ENCODE data around the gene ADAMTS14. TPM values are rescaled to one million over a fixed set of nuclear protein-coding genes. Genes with fewer than 3 reads are reported as not detected.

ADAMTS14 gene
- total RNA-seq, 8 experiments from 2014 or later = 0.05 to 1.9 (median 0.50) TPM

- WGBS, 10 experiments = 17 to 96% (median 80%) methylated on average over 1 to 3 of the region's 4 CpGs; no CpG with 5 or more reads in 7 of the 10 experiments
- H3K27ac ChIP-seq = no peak within 1 kb of the TSS
- H3K4me3 ChIP-seq = no peak within 1 kb of the TSS
- in situ Hi-C loops (cut with MboI; ENCODE audit: low pct_unique_long_range_greater_than_20kb in 2 of 9, low sequenced_read_pairs in 9 of 9, unreplicated experiment in 9 of 9) = no loop called here
- H3K4me1 ChIP-seq (replicated peaks in 1 of 2) = no peaks in the 10 kb centered on the region
- no peak for ATAC-seq (replicated peaks in 6 of 8)
These were observed 112.9 kb downstream of the ADAMTS14 start, which contains the start of gene TBATA for GRCh38 chr10:70785190-70785589. TBATA (minus strand) TSS chr10:70785377; CDS start chr10:70783379, 1,998 bp downstream.

- in situ Hi-C loops (cut with MboI; ENCODE audit: low pct_unique_long_range_greater_than_20kb in 2 of 9, low sequenced_read_pairs in 9 of 9, unreplicated experiment in 9 of 9) = no loop called here
- peak in 3 of 8 experiments; percentile 45 to 76 (median 59) for ATAC-seq (replicated peaks in 6 of 8)
- 0 to 70% (median 45%) methylated on average over 1 to 5 of the region's 5 CpGs; no CpG with 5 or more reads in 4 of the 10 experiments for WGBS, 10 experiments
- H3K4me1 ChIP-seq (replicated peaks in 1 of 2) = no peaks in the 10 kb centered on the region
- no peak overlapping the region for H3K27ac ChIP-seq
- no peak overlapping the region for H3K4me3 ChIP-seq
These were observed 114.6 kb downstream of the ADAMTS14 start for GRCh38 chr10:70786799-70787415.

DNA sequence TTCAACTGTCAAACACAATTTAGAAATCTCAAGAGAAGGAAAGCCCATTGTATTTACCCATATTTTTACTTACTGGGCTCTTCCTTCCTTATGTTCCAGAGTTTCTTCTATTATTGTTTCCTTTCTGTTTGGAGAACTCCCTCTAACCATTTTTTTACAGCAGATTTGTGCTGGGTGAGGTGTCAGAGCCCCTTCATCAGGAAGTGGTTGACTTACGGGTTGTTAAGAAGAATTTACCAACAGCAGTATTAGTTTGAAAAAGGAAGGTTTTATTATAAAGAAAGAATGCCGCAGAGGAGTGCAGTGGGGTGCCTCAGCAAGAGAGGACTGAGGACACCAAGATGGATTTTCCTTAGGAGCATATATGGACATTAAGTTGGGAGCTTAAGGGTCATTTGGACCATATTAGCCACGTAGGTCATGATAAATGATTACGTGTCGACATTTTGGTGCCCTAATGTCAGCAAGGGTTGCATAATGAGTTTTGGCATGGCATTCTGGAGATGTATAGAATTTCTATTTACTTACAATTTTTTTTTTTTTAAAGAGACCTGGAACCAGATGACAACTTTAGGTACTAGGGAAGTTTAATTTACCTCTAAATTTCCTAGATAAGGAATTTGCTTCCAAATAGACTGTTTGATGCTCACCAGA, 119.2 kb downstream of the ADAMTS14 start:
- no peak overlapping the region for H3K4me3 ChIP-seq
- no peak overlapping the region for H3K27ac ChIP-seq
- H3K4me1 ChIP-seq (replicated peaks in 1 of 2) = no peaks in the 10 kb centered on the region
- in situ Hi-C loops (cut with MboI; ENCODE audit: low pct_unique_long_range_greater_than_20kb in 2 of 9, low sequenced_read_pairs in 9 of 9, unreplicated experiment in 9 of 9) = no loop called here
- WGBS, 10 experiments = 71 to 94% (median 73%) methylated on average over 1 to 5 of the region's 5 CpGs; no CpG with 5 or more reads in 1 of the 10 experiments
- ATAC-seq (replicated peaks in 6 of 8) = no peak

DNA sequence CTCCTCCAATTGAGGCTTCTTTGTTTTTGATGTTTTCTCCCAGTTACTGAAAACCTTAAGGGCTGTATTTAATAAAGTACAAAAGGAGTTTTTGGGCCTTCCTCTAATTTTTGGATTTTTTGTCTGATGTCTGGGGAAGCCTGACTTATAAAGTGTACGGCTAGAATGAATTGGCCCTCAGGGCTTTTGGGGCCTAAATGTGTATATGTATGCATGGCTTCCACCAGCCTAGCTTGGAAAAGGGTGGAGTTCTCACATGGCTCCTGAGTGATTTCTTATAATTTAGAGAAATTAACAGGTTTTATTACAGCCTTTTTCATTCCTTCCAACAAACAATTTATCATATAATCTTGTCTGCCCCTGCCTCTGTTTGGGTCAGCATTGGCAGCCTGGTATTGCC, 123.3 kb downstream of the ADAMTS14 start:
- in situ Hi-C loops (cut with MboI; ENCODE audit: low pct_unique_long_range_greater_than_20kb in 2 of 9, low sequenced_read_pairs in 9 of 9, unreplicated experiment in 9 of 9) = no loop called here
- peak in 3 of 8 experiments; percentile 69 to 74 (median 69) for ATAC-seq (replicated peaks in 6 of 8)
- 0 to 100% (median 14%) methylated on average over 1 of the region's 1 CpG; no CpG with 5 or more reads in 5 of the 10 experiments for whole genome bisulfite sequencing, 10 experiments
- Histone ChIP-seq H3K4me3 (no peak overlapping the region), H3K27ac (no peak overlapping the region), H3K4me1 (replicated peaks in 1 of 2) (no peaks in the 10 kb centered on the region)

GRCh38 chr10:70797840-70798239, 125.5 kb downstream of the ADAMTS14 start:
- in situ Hi-C loops (cut with MboI; ENCODE audit: low pct_unique_long_range_greater_than_20kb in 2 of 9, low sequenced_read_pairs in 9 of 9, unreplicated experiment in 9 of 9) = no loop called here
- Histone ChIP-seq H3K27ac (no peak overlapping the region), H3K4me1 (replicated peaks in 1 of 2) (no peaks in the 10 kb centered on the region), H3K4me3 (no peak overlapping the region)
- ATAC-seq (replicated peaks in 6 of 8) = peak in 1 of 8 experiments; percentile 39
- 66 to 89% (median 78%) methylated on average over 1 to 6 of the region's 7 CpGs; no CpG with 5 or more reads in 5 of the 10 experiments for WGBS, 10 experiments

DNA sequence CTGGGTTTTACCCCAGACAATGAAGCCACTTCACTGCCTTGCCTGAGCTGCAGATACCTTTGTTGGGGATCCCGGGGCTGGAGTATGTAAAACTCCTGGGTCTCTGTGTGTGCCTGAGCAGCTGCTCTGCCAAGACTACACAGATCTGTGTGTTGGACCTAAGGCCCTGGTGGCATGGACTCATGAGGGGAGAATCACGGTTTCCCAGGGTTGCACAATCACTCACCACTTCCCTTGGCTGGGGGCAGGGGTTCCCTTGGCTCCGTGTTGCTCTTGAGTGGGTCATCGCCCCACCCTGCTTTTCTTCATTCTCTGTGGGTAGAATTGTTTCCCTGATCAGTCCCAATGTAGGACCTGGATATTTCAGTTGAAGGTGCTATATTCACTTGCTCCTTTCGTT, 126.8 kb downstream of the ADAMTS14 start:
- WGBS, 10 experiments = 43 to 100% (median 81%) methylated on average over 1 to 4 of the region's 5 CpGs; no CpG with 5 or more reads in 2 of the 10 experiments
- H3K4me1 ChIP-seq (replicated peaks in 1 of 2) = no peaks in the 10 kb centered on the region
- ATAC-seq (replicated peaks in 6 of 8) = no peak
- no peak overlapping the region for H3K4me3 ChIP-seq
- in situ Hi-C loops (cut with MboI; ENCODE audit: low pct_unique_long_range_greater_than_20kb in 2 of 9, low sequenced_read_pairs in 9 of 9, unreplicated experiment in 9 of 9) = no loop called here
- H3K27ac ChIP-seq = no peak overlapping the region

DNA sequence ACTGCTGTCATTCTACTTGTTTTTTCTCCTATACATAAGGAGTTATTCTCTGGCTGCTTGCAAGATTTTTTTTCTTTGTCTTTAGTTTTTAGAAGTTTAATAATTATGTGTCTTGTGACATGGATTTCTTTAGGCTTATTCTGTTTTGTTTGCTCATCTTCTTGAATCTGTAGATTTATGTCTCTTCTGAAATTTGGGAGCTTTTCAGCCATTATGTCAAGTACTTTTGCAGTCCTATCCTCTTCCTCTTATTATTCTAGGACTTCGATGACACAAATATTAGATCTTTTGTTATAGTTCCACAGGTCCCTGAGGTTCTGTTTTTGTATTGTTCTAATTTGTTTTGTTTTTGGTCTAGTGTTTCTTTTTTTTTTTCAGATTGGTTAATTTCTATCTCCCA, 129.5 kb downstream of the ADAMTS14 start:
- Histone ChIP-seq H3K4me3 (no peak overlapping the region), H3K4me1 (replicated peaks in 1 of 2) (peaks cover 0 to under 1% of the 10 kb centered on the region in 2 donors), H3K27ac (no peak overlapping the region)
- WGBS, 10 experiments = 53 to 100% (median 90%) methylated on average over 1 of the region's 1 CpG
- ATAC-seq (replicated peaks in 6 of 8) = no peak
- in situ Hi-C loops (cut with MboI; ENCODE audit: low pct_unique_long_range_greater_than_20kb in 2 of 9, low sequenced_read_pairs in 9 of 9, unreplicated experiment in 9 of 9) = no loop called here

DNA sequence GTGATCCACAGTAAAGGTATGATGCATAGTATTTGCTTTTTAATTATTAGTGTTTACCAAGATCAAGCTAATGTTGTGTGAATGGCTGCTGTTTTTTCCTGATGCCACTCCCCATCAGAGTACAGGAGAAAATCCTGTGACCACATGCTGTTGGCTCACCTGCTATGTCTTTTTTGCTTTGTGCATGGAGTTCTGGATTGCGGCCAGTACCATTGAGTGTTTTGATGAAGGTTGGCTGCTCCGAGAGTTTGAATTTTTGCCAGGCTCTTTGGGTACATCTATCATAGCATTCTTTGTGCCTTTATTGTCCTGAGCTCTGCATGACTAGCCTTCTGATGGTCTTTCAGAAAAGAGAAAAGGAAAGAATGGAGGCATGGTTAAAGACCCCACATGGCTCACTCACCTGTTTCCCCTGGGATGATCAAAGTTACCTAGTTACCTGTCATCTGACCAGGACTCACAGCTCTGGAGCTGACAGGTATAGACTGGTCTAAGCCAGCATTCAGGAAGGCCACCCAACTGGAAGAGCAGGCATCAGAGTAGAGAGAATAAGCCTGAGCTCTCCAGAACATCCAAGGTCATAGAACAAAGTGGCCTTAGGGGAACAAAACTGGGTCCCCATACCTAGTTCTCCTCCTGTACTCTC, 131.6 kb downstream of the ADAMTS14 start:
- WGBS, 10 experiments = 83 to 100% (median 100%) methylated on average over 1 to 2 of the region's 2 CpGs; no CpG with 5 or more reads in 5 of the 10 experiments
- in situ Hi-C loops (cut with MboI; ENCODE audit: low pct_unique_long_range_greater_than_20kb in 2 of 9, low sequenced_read_pairs in 9 of 9, unreplicated experiment in 9 of 9) = no loop called here
- Histone ChIP-seq H3K4me3 (no peak overlapping the region), H3K27ac (no peak overlapping the region), H3K4me1 (replicated peaks in 1 of 2) (peaks cover 0 to 6% of the 10 kb centered on the region in 2 donors)
- peak in 4 of 8 experiments; percentile 6 to 54 (median 14) for ATAC-seq (replicated peaks in 6 of 8)

GRCh38 chr10:70804421-70804808, 132.1 kb downstream of the ADAMTS14 start:
- 14 to 93% (median 48%) methylated on average over 1 to 2 of the region's 2 CpGs; no CpG with 5 or more reads in 2 of the 10 experiments for whole genome bisulfite sequencing, 10 experiments
- Histone ChIP-seq H3K4me1 (replicated peaks in 1 of 2) (peaks cover 0 to 6% of the 10 kb centered on the region in 2 donors), H3K27ac (no peak overlapping the region), H3K4me3 (no peak overlapping the region)
- ATAC-seq (replicated peaks in 6 of 8) = peak in 5 of 8 experiments; percentile 36 to 96 (median 94)
- in situ Hi-C loops (cut with MboI; ENCODE audit: low pct_unique_long_range_greater_than_20kb in 2 of 9, low sequenced_read_pairs in 9 of 9, unreplicated experiment in 9 of 9) = no loop called here

DNA sequence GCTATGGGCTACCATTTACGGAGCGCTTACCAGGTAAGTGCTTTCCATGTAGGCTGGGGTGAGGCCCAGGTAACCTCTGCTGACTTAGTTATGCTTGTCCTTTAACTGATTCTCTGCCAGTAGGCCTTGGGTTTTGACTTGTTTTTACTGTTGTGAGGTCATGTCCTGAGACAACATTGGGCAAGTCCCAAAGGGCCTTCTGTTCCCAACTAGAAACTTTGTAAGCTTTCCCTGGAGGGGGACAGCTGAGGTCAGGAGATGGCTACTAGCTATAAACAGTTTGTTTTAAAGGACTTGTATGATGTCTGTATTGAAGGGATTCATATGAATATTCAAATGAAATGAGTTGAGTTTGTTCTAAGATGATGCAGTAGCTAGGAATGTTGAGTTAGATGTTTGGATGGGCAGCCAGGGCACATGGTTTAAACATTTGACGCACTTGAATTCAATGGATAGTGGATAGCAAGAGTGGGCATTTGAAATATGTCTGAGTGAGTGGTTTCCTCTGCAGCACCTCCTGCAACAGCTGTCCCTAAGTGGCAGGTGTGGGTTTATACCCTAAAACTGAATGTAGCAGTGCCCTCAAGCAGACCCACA, 133.4 kb downstream of the ADAMTS14 start:
- 58 to 100% (median 94%) methylated on average over 1 to 3 of the region's 3 CpGs; no CpG with 5 or more reads in 3 of the 10 experiments for WGBS, 10 experiments
- peak in 3 of 8 experiments; percentile 23 to 39 (median 38) for ATAC-seq (replicated peaks in 6 of 8)

DNA sequence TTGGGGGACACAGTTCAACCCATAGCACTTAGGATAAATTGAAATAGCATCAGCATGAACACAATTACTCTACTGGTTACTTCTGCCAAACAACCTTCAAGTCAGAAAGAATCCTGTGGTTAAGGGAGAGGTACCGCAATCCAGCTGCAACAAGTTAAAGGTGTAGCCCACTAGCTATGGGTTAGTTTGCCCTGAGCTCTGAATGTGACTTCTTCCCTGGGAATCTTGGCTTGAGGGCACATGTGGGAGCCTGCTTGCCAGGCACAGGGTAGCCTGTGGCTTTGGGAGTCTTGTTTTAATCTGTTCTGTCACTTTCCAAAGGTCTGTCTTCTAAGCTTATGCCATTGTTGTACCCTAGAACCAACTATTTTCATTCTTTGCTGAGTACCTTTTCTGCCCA, 134.5 kb downstream of the ADAMTS14 start:
- Histone ChIP-seq H3K27ac (no peak overlapping the region), H3K4me1 (replicated peaks in 1 of 2) (peaks cover 0 to 6% of the 10 kb centered on the region in 2 donors), H3K4me3 (no peak overlapping the region)
- 89 to 100% (median 100%) methylated on average over 1 of the region's 1 CpG; no CpG with 5 or more reads in 5 of the 10 experiments for WGBS, 10 experiments
- no peak for ATAC-seq (replicated peaks in 6 of 8)
- in situ Hi-C loops (cut with MboI; ENCODE audit: low pct_unique_long_range_greater_than_20kb in 2 of 9, low sequenced_read_pairs in 9 of 9, unreplicated experiment in 9 of 9) = no loop called here

More for the DNA sequence above, 133.4 kb downstream of the ADAMTS14 start:
- in situ Hi-C loops (cut with MboI; ENCODE audit: low pct_unique_long_range_greater_than_20kb in 2 of 9, low sequenced_read_pairs in 9 of 9, unreplicated experiment in 9 of 9) = no loop called here
- peaks cover 0 to 6% of the 10 kb centered on the region in 2 donors for H3K4me1 ChIP-seq (replicated peaks in 1 of 2)
- H3K27ac ChIP-seq = no peak overlapping the region
- H3K4me3 ChIP-seq = no peak overlapping the region

DNA sequence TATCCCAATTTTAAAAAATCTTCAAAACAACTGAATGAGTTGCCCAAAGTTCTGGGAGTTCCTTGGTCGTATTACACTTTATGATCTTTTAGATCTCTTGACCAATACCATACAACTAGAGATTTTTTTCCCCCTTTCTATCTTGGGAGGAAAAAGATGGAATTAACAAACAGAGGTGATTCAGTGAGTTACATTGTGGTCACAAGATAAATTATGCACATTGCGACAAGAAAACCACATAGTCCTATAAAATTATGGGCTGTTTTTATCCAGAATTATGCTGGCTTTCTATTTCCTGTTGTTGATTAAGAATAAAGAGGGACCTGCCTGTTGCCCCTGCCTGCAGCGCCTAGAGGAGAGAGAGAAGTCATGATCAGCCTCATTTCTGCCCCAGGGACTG, 135.2 kb downstream of the ADAMTS14 start:
- peak in 2 of 8 experiments; percentile 3 to 6 for ATAC-seq (replicated peaks in 6 of 8)
- no peak overlapping the region for H3K27ac ChIP-seq
- in situ Hi-C loops (cut with MboI; ENCODE audit: low pct_unique_long_range_greater_than_20kb in 2 of 9, low sequenced_read_pairs in 9 of 9, unreplicated experiment in 9 of 9) = no loop called here
- WGBS, 10 experiments = 14 to 100% (median 78%) methylated on average over 1 to 3 of the region's 3 CpGs; no CpG with 5 or more reads in 1 of the 10 experiments
- peaks cover 0 to 6% of the 10 kb centered on the region in 2 donors for H3K4me1 ChIP-seq (replicated peaks in 1 of 2)
- H3K4me3 ChIP-seq = no peak overlapping the region
